Activated CD4-positive, alpha-beta T cell treated with anti-CD3 and anti-CD28 coated beads, Interleukin-2, Interleukin-6, amounts not matched to agents 100 ng/mL and 50 ng/mL, durations not matched to agents 16 hours and 8 hours (primary cell): ENCODE results near the gene PRG2.

ENCODE experiments used
- DNase-seq: peaks from one replicate; pipeline ENCODE4 v3.0.0-alpha.2; 2020

Gene PRG2

DNA sequence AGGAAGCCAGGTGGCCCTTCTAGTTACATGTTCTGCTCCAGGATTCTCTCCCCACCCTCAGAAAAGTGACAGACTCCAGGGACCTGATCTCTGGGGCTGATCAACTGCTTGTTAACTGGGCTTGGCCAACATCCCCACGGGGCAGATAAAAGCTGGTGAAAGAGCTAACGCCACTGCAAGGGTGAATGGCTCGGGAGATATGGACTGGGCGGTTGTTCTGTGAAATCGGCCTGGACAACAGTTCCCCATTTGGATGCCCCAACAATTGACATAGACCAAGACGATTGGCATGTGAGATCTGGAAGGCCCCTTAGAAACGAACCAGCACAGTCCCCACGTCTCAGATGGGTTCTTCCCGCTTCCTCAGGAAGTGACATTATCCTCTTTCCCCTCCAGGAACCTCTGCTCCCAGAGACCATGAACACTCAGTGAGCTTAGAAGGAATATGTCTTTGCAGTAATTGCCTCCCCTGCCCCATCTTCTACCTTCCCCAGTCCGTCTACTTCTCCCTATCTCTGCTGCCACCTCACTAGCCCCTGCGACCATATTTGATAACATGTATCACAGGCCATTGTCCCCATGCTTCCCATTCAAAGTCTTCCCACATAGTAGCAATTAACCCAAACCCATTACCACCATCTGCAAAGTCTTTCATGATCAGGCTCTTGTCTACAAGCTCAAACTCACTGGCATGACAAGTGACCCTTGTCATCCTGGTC is 5.6 kb upstream of the PRG2 start:
- no peak for DNase-seq

DNA sequence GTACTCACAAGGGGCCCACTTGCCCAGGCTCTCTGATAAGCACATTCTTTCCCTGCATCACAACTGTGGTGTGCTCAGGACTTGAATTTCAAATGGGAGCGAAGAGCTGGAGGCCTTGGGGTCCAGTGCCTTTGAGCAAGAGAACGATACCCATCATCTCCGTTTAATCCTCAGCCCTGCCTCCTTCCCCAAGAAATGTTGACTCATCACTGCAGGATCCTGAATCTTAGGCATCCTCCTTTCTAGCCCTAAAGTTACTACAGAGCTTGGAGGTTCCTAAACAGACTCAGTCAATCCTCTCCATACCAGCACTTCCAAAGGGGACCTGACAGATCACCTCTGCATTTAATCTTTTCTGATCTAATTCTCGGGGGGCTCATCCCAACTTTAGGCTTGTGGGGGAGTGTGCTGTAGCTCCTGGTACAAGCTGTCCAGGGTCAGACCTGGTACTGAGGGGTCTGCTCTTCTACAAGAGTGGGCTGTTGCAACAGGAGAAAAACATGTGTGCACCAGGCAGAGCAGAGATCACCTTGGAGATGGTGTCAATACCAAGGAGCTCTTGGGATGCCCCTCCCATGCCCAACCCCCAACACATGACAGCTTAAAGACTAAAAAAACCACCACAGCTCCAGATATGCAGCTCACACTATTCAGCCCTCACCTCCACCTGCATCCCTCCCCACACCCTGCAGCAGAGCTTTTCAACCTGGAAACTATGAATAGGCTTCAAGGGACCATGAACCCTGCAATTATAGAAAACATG is 3.9 kb upstream of the PRG2 start:
- no peak for DNase-seq

- DNase-seq, result no peak
These were observed 2.3 kb upstream of the PRG2 start for GRCh38 chr11:57392763-57393105.

- DNase-seq, result no peak
These were observed 1.8 kb upstream of the PRG2 start for GRCh38 chr11:57392066-57392762.

DNA sequence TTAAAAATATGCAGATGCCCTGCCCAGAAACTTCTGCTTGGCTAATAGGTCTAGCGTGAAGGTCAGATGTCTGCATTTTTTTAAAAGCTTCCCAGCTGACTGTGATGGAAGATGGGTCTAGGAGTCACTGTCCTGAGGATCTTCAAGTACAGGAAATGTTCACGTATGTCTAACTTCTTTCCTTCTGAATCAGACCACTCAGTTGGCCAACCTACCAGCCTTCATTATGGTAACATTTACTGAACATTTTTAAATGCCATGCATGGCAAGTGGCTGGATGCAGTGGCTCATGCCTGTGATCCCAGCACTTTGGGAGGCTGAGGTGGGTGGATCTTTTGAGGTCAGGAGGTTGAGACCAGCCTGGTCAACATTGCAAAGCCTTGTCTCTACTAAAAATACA is 1.1 kb upstream of the PRG2 start:
- no peak for DNase-seq

DNA sequence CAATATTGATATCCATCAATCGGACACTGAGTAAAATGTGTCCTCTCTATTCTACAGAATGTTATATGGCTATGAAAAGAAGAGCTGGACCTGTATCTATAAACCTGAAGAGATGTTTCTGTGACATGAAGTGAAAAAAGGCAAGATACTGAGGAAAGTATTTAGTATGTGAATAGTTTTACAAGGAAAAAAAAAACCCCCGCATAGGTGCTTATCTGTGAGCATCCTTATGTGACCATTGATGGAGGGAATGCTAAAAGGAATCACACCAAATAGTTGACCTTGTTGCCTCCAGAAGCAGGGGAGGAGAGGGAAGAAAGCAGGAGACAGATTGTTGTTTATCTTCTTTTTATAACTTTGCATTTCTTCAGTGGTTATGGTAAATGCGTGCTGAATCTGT is 661 bp upstream of the PRG2 start:
- no peak for DNase-seq

DNA sequence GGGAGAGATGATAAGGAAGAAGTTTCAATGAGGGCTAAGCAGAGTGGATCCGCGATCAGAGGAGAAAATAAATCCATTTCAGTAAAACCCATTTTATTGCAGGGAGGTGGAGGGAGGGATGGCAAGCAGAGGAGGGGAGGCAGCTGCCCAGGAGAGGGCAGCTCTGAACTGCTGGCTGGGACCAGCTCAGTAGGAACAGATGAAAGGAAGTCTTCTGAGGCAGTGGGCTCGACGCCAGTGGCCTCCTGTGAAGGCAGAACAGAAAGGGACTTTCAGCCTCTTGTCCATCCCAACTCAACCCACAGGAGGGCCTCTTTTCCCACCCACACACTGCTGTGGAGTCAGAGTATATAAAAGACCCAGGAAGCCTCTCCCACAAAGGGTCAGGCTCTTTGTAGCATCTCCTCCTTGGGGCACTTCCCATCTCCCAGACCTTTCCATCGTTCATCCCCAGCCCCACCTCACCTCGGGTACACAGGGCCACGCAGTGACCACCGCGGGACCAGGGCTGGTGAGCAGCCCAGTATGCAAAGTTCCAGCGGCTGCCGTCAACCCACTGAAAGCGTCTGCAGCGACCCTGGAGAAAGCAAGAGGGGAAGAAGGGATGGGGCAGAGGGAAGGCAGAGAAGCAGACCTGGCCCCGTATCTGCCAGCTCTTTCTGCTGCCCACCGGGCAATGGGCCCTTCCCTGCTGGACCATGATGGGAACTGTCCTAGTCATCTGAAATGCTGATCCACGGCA is 3.0 kb downstream of the PRG2 start:
- no peak for DNase-seq

- no peak for DNase-seq
These were observed 4.1 kb downstream of the PRG2 start for GRCh38 chr11:57386178-57386940.

DNA sequence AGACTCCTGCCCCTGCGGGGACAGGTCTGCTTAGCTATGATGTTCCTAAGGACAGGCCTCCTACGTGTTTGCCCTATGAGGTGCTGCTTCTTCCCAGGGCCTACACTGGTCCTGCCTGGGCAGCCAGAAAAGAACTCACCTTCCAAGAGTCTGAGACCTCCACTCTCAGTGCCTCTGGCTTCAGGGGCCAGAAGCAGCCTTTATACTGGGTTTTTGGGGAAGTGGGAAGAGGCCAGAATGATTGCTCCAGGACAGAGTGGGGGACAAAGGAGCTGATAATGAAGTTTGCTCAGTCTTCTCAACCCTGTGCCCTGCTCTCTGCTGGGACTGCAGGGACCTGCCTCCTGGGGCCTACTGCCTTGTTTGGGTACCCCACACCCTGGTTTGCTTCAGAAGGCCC is 9.5 kb downstream of the PRG2 start, which contains the start of gene PRG3:
PRG3 (minus strand) TSS at position 176 of the 400 bp plus-strand sequence. CDS start 442 bp downstream, outside the sequence.
- DNase-seq, result no peak

DNA sequence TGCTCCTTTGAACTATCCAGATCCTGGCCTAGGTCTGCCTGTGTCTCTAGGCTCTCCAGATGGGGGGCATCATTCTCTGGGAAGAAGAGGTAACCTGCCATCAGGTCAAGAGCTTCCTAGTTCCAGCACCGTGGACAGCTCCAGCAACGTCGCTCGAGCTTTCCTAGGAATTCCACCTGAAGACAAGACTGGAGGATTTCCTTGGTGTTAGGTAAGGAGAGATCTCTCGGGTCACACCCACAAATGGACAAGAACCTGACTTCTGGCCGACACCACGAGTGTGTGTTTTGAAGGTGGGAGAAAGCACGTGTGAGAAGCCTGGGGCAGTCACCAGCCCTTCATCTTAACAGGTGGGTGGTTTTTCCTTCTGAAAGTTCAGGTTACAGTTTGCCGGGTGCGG is 10.7 kb downstream of the PRG2 start:
- no peak for DNase-seq

DNA sequence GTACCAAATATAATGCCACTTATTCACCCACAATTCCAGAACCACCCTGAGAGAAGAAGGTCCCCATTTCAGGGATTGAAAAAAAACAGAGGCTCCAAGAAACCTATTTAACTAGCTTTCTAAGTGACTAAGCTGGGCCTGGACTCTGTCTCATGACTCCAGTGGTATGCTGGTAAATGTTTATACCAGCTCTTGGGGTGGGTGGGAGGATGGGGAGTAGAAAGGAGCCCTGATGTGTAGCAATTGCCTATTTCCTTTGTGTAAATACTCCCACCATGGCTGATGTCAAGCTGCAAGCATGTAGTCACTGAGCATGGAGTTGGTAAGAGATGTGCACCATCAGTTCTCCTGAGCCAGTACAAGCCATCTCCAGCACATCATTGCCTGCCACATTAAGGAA is 12.3 kb downstream of the PRG2 start:
- no peak for DNase-seq

DNA sequence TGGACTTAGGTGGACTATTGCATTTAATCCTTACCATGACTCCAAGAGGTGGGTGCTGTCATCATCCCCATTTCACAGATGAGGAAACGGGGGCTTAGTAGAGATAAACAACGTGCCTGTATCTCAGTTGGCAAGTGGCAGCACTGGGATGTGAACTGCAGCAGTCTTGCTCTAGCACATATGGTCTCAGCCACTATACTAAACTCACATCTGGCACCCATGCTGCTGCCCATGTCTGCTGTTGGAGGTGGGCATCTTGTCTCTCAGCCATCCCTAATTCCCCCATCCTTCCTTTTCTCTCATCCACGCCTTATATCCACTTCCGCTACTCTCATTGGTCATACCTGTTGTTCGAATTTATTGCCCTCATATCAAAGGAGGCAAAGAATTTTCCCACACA is 13.3 kb downstream of the PRG2 start:
- no peak for DNase-seq

- no peak for DNase-seq
These were observed 14.1 kb downstream of the PRG2 start for GRCh38 chr11:57376095-57377090.

DNA sequence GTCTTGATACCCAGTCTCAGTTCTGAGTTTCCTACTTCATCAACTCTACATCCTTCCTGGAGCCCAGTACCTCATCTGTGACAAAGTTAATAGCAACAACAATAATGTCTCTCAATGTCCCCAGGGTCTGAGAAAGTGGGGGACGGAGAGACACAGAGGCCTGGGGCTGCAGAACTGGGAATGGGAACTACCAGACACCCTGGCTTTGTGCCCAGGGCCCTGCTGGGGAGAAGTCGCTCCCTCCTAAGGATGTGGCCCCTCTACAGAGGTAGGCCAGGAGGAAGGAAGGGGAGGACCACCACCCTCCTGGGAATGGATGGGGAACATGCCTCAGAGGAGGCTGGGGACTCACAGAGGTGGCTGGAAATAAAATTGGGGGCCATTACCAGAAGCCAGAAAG is 15.0 kb downstream of the PRG2 start:
- DNase-seq, result no peak

DNA sequence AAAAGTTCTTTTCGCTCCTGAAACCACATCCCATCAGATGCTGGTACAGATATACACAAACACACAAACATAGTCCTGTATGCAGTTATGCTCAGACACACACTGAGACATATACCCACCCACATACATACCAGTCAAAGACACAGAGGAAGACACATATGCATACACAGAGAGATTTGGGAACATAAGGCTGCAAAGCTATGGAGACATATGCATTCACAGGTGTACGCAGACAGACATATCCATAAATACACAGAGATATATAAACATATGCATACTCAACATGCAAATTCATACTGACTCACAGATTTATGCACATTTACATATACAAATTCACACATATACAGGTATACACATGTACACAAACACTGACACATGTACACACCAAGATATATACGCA is 15.5 kb downstream of the PRG2 start:
- no peak for DNase-seq

GRCh38 chr11:57373146-57373545 is 17.3 kb downstream of the PRG2 start:
- DNase-seq, result no peak

DNA sequence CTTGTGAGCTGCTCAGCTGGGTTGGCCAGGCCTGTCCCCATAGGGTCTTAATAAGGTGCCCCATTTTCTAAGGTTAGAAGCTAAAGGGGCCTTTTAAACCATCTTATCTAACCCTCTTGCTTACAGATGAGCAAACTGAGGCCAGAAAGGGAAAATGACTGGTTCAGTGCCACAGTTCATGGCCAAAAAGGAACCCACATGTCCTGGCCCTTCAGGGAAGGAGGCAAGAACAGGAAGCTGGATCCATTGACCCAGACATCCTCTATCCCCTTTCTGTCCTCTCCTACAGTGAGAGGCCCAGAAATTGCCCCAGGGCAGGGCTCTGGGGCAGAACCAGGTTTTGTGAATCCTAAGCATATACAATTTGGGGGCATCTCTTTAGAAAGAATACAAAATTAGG is 19.5 kb downstream of the PRG2 start:
- DNase-seq, result no peak

- DNase-seq, result no peak
These were observed 20.2 kb downstream of the PRG2 start for GRCh38 chr11:57370251-57370650.

GRCh38 chr11:57368845-57369232 is 21.6 kb downstream of the PRG2 start:
- no peak for DNase-seq

DNA sequence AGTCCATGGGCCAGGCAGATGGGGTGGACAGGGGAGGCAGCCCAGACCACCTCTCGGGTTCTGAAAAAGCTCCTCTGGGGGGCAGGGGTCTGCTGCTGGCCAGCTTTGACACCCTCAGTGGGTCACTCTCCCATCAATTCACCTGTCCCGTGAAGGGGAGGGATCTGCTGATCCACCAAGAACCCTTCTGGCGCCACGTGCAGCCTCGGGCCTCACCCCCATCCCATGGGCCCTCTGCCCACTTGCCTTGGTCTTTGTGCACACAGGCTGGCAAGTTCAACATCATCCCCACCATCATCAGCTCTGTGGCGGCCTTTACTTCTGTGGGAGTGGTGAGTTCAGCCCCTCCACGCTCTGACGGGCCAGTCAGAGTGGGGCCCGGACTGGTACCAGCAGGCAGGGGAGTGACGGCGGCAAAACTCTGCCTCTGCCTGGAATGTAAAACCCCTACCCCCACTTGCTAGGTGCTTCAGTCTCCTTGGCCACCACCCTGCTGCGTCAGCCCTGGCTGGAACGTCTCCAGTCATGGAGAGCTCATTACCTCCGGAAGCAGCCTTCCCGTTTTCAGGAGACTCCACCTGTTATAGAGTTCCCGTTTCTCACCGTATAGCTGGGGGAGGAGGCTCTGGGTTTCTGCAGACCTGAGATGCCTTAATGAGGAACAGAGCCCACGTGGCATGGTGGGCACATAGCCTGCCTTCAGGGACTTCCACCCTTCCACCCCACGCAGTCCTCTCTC is 22.2 kb downstream of the PRG2 start:
- DNase-seq, result no peak
